ENCODE data around the gene PCBP4. TPM values are rescaled to one million over a fixed set of nuclear protein-coding genes. Genes with fewer than 3 reads are reported as not detected.

Gene PCBP4
- polyA plus RNA-seq, 3 donors: 0.09 to 1.3 (median 0.22) TPM

DNA sequence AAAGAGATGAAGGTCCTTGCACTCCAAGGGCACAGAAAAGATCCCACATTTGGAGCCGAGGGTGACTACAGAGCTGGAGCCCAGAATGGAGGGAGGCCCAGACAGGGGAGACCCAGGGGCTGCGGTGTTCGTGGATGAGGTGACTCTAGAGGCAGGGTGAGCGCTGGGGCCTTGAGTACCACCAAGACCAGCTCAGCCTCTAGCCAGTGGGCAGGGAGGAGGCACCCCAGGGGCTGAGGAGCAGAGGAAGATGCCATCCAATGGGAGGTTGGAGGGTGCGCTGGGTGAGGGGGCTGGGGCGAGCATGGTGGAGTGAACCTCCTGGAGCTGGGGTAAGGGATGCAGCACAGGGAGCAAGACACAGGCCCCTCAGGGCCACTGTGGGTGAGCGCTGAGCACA is 38.8 kb downstream of the PCBP4 start:
- TF ChIP-seq, protein P1, sequence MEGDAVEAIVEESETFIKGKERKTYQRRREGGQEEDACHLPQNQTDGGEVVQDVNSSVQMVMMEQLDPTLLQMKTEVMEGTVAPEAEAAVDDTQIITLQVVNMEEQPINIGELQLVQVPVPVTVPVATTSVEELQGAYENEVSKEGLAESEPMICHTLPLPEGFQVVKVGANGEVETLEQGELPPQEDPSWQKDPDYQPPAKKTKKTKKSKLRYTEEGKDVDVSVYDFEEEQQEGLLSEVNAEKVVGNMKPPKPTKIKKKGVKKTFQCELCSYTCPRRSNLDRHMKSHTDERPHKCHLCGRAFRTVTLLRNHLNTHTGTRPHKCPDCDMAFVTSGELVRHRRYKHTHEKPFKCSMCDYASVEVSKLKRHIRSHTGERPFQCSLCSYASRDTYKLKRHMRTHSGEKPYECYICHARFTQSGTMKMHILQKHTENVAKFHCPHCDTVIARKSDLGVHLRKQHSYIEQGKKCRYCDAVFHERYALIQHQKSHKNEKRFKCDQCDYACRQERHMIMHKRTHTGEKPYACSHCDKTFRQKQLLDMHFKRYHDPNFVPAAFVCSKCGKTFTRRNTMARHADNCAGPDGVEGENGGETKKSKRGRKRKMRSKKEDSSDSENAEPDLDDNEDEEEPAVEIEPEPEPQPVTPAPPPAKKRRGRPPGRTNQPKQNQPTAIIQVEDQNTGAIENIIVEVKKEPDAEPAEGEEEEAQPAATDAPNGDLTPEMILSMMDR (IDR thresholded peaks at IDR 0.05): no peak
- no peaks in the 10 kb centered on the region for H3K9me3 ChIP-seq (replicated peaks in 1 of 2; ENCODE audit: control insufficient read depth in 1 of 2, insufficient read depth in 1 of 2, low read length in 2 of 2)
- intact Hi-C loops (cut with micrococcal nuclease): no loop called here
- WGBS (ENCODE audit: insufficient coverage): 95% methylated on average over 6 of the region's 7 CpGs
- Mint-ChIP-seq H3K4me1 (no peaks in the 10 kb centered on the region), H3K9me3 (peaks cover 0 to 5% (median 0%) of the 10 kb centered on the region in 7 donors), H3K27me3 (ENCODE audit: low read depth in 3 of 3) (peaks cover 4 to 12% (median 5%) of the 10 kb centered on the region in 3 donors), H3K27ac (no peak overlapping the region), H3K4me3 (no peak overlapping the region), H3K36me3 (peaks cover 8 to 18% of the 10 kb centered on the region in 2 donors)
- H3K9ac ChIP-seq (ENCODE audit: insufficient read depth, low read length, poor library complexity, severe bottlenecking): no peak overlapping the region
- no peaks in the 10 kb centered on the region for H3K27me3 ChIP-seq (ENCODE audit: control insufficient read depth in 2 of 2, insufficient read depth in 2 of 2, low read length in 2 of 2)
- H3K36me3 ChIP-seq (replicated peaks in 1 of 2; ENCODE audit: control insufficient read depth in 1 of 2, insufficient read depth in 2 of 2, low read length in 2 of 2): peaks cover 7 to 12% of the 10 kb centered on the region in 2 donors
- no peak overlapping the region for H3K4me3 ChIP-seq (replicated peaks in 1 of 3; ENCODE audit: low read depth in 2 of 3, low read length in 3 of 3)
- H3K4me1 ChIP-seq (ENCODE audit: control insufficient read depth in 1 of 2, insufficient read depth in 2 of 2, low read length in 2 of 2): no peaks in the 10 kb centered on the region
- H2AFZ ChIP-seq (ENCODE audit: insufficient read depth, low read depth, low read length, poor library complexity, severe bottlenecking): no peak overlapping the region
- no peaks in the 10 kb centered on the region for H4K20me1 ChIP-seq (ENCODE audit: insufficient read depth, low read length)
- H3K27ac ChIP-seq (ENCODE audit: low read depth in 1 of 2, low read length in 2 of 2): no peak overlapping the region
- DNase-seq: no peak
- no peaks in the 10 kb centered on the region for H3K79me2 ChIP-seq (ENCODE audit: insufficient read depth, low read length)
- H3K4me2 ChIP-seq (replicated peaks; ENCODE audit: extremely low read depth, low read length, poor library complexity, severe bottlenecking): no peak overlapping the region

DNA sequence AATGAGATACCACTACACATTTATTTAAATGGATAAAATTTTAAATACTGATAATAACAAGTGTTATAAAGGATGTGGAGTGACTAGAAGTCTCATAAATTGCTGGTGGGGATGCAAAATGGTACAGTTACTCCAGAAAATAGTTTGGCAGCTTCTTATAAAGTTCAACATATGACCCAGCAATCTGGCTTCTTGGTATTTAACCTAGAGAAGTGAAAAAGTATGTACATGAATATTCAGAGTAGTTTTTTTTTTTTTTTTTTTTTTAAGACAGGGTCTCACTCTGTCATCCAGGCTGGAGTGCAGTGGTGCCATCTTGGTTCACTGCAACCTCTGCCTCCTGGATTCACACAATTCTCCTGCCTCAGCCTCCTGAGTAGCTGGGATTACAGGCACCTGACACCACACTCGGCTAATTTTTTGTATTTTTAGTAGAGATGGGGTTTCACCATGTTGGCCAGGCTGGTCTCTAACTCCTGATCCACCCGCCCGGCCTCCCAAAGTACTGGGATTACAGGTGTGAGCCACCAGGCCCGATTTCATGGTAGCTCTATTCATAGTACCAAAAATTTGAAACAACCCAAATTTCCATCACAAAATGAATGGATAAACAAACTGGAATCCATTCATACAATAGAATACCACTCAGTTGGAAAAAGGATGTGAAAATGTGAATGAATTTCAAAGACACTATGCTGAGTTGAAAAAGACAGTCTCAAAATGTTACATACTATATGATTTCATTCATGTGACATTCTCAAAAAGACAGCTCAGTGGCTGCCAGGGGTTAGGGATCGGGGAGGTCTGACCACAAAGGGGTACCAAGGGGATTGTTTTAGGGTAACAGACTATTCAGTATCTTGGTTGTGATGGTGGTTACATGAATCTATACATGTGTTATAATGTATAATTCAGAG is 39.9 kb downstream of the PCBP4 start:
- Mint-ChIP-seq H3K36me3 (peaks cover 0 to 6% of the 10 kb centered on the region in 2 donors), H3K27ac (no peak overlapping the region)
- WGBS (ENCODE audit: insufficient coverage): no CpG with 5 or more reads among the region's 5 CpGs

More for the DNA sequence above, 39.9 kb downstream of the PCBP4 start:
- no peak overlapping the region for H3K4me3 ChIP-seq (replicated peaks in 1 of 3; ENCODE audit: low read depth in 2 of 3, low read length in 3 of 3)
- no peaks in the 10 kb centered on the region for H3K79me2 ChIP-seq (ENCODE audit: insufficient read depth, low read length)
- no peak overlapping the region for H2AFZ ChIP-seq (ENCODE audit: insufficient read depth, low read depth, low read length, poor library complexity, severe bottlenecking)
- intact Hi-C loops (cut with micrococcal nuclease): no loop called here
- H3K9me3 Mint-ChIP-seq: peaks cover 0 to 5% (median 0%) of the 10 kb centered on the region in 7 donors
- no peaks in the 10 kb centered on the region for H3K9me3 ChIP-seq (replicated peaks in 1 of 2; ENCODE audit: control insufficient read depth in 1 of 2, insufficient read depth in 1 of 2, low read length in 2 of 2)
- no peak overlapping the region for H3K27ac ChIP-seq (ENCODE audit: low read depth in 1 of 2, low read length in 2 of 2)
- peaks cover 0 to 1% of the 10 kb centered on the region in 2 donors for H3K36me3 ChIP-seq (replicated peaks in 1 of 2; ENCODE audit: control insufficient read depth in 1 of 2, insufficient read depth in 2 of 2, low read length in 2 of 2)
- no peak overlapping the region for H3K4me2 ChIP-seq (replicated peaks; ENCODE audit: extremely low read depth, low read length, poor library complexity, severe bottlenecking)
- H3K4me3 Mint-ChIP-seq: no peak overlapping the region
- TF ChIP-seq, protein P1 (IDR thresholded peaks at IDR 0.05): no peak
- H3K4me1 Mint-ChIP-seq: no peaks in the 10 kb centered on the region
- H3K27me3 ChIP-seq (ENCODE audit: control insufficient read depth in 2 of 2, insufficient read depth in 2 of 2, low read length in 2 of 2): no peaks in the 10 kb centered on the region
- no peak for DNase-seq
- H3K4me1 ChIP-seq (ENCODE audit: control insufficient read depth in 1 of 2, insufficient read depth in 2 of 2, low read length in 2 of 2): no peaks in the 10 kb centered on the region
- H3K9ac ChIP-seq (ENCODE audit: insufficient read depth, low read length, poor library complexity, severe bottlenecking): no peak overlapping the region
- peaks cover 5 to 14% (median 7%) of the 10 kb centered on the region in 3 donors for H3K27me3 Mint-ChIP-seq (ENCODE audit: low read depth in 3 of 3)
- H4K20me1 ChIP-seq (ENCODE audit: insufficient read depth, low read length): no peaks in the 10 kb centered on the region

Measured in CD14-positive monocyte (primary cell).